Subcutaneous adipose tissue (tissue), 4 donors: ENCODE data around the gene NKD1. TPM values are rescaled to one million over a fixed set of nuclear protein-coding genes. Genes with fewer than 3 reads are reported as not detected.

Source experiments
- total RNA-seq, 4 donors: library from RNA; depleted of rRNA; stranded (reverse); fragments of >200 nt; gene quantifications; one replicate each; pipeline ENCODE4 v1.1.0, GENCODE V29; 2016
- TF ChIP-seq, protein P1 (sequence below): fragments of 450-650 bp; IDR thresholded peaks from one replicate; pipeline ENCODE4 v1.5.1; 2016; ENCODE audit warnings: low read depth, mild to moderate bottlenecking, control low read depth, antibody characterized with exemption, moderate library complexity

NKD1 gene
- total RNA-seq, 4 donors from 2014 or later = 0.68 to 2.9 (median 2.1) TPM

GRCh38 chr16:50619702-50620491 is 71.7 kb downstream of the NKD1 start:
- TF ChIP-seq, protein P1, sequence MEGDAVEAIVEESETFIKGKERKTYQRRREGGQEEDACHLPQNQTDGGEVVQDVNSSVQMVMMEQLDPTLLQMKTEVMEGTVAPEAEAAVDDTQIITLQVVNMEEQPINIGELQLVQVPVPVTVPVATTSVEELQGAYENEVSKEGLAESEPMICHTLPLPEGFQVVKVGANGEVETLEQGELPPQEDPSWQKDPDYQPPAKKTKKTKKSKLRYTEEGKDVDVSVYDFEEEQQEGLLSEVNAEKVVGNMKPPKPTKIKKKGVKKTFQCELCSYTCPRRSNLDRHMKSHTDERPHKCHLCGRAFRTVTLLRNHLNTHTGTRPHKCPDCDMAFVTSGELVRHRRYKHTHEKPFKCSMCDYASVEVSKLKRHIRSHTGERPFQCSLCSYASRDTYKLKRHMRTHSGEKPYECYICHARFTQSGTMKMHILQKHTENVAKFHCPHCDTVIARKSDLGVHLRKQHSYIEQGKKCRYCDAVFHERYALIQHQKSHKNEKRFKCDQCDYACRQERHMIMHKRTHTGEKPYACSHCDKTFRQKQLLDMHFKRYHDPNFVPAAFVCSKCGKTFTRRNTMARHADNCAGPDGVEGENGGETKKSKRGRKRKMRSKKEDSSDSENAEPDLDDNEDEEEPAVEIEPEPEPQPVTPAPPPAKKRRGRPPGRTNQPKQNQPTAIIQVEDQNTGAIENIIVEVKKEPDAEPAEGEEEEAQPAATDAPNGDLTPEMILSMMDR = no peak

DNA sequence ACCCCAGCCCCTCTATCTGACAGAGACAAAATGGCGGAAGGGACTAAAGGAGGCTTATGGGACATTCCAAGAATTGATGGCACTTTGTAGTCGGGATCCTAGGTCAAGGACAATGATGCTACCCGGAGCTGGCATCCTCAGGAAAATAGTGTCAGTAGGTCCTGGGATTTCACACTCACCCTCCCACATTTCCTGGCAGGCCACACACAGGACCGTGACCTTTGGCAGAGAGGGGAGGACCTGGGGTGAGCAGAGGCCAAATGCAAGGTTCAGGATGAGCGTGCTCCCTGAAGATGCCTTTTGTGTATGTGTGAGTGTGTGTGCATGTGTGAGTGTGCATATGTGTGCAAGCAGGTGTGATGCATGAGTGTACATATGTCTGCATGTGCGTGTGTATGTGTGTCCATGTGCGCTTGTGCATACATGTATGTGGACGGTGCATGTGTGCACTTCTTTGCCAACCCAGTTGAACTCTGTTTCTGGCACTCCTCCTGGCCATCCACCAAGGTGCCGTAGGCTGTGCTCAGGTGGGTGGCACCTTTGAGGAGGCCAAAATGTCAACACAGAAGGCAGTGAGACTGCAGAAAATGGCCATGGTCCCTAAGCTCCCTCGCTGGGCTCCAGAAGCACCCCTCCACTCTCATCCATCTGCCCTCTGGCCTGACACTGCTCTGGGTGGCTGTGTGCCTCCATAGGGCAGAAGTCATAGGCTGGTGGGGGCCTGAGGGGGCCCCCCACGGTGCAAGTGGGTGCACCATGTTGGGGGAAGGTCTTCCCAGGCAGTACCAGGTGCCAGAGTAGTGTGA is 72.7 kb downstream of the NKD1 start:
- TF ChIP-seq, protein P1 = no peak

DNA sequence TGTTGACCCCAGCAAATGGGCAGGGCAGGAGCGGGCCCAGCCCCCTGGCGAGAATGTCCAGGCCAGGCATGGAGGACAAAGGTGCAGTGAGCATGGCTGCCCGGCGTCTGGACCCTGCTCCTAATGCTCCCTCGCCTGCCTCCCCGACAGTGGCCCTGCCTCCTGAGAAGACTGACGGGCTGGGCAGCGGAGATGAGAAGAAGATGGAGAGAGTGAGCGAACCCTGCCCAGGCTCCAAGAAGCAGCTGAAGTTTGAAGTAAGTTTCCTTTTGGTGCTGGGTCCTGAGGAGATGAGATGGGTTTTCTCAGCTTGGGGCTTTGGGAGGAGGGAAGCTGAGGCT is 73.2 kb downstream of the NKD1 start:
- TF ChIP-seq, protein P1 = no peak

DNA sequence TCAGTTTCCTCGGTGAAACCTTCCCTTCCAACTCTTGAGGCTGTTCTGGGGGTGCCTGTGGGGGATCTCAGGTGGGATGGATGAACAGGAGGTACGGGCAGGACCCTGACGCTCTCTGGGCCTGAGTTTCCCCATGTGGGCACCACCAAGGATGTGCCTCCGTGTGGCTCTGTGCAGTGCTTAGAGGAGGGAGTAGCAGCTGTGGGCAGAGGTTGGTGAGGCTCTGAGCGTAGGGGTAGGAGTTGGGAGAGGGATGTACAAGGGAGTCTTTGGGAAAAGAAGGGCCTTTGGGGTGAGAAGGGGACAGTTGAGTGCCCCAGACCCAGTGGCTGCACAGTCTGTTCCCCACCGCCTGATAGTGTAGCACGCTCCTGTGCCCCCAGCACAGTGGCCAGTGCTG is 73.8 kb downstream of the NKD1 start:
- TF ChIP-seq, protein P1 = no peak

DNA sequence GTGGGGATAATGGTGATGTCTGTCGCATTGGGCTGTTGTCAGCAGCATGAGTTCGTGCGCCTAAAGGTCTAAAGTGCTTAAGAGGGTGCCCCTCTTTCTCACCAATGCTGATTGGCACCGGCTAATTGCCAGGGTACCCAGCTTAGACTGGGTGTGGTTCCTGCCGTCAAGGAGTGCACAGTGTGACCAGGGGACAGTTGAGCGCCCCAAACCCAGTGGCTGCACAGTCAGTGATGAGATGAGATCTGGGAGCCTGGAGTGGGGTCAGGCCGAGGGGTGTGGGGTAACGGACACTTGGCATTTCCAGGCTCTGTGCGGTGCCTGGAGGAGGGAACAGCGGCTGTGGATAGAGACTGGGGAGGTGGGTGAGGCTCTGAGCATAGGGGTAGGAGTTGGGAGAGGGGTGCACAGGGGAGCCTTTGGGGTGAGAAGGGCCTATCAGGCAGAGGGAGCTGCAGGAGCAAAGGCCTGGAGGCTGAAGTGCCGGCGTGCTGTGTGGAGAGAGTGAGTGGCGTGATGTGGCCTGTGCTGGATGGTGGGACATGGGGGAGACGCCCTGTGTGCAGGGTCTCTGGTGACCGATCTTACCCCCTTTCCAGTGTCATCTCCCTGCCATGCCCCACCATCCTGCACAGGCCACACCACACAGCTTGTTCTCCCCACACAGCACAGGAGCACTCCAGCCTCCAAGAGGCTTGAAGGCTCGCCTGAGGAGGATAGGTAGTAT is 74.6 kb downstream of the NKD1 start:
- TF ChIP-seq, protein P1 = no peak

- TF ChIP-seq, protein P1 = no peak
Measured at GRCh38 chr16:50624449-50624970, 76.3 kb downstream of the NKD1 start.
